GM12891 (cell line): ENCODE measurements around the gene CARF.

Source experiments
- PAX5 ChIP-seq: IDR thresholded peaks from 2 replicates; pipeline ENCODE4 v1.6.1; 2011; ENCODE audit warnings: low read length, moderate library complexity, mild to moderate bottlenecking; ENCODE audit not compliant: insufficient read depth, severe bottlenecking
- POLR2A ChIP-seq: IDR thresholded peaks from 2 replicates; pipeline ENCODE4 v1.6.1; 2011; ENCODE audit warnings: low read depth, low read length, control low read depth
- POLR2AphosphoS5 ChIP-seq: IDR thresholded peaks from 2 replicates; pipeline ENCODE4 v1.6.1; 2011; ENCODE audit warnings: low read depth, low read length, control low read depth
- POU2F2 ChIP-seq: IDR thresholded peaks from 2 replicates; pipeline ENCODE4 v1.6.1; 2011; ENCODE audit warnings: low read depth, mild to moderate bottlenecking, control low read depth, low read length, moderate library complexity
- SPI1 ChIP-seq: IDR thresholded peaks from 2 replicates; pipeline ENCODE4 v1.6.1; 2011; ENCODE audit warnings: low read depth, low read length, control low read depth
- TAF1 ChIP-seq: IDR thresholded peaks from 2 replicates; pipeline ENCODE4 v1.6.1; 2011; ENCODE audit warnings: low read depth, low read length, control low read depth

DNA sequence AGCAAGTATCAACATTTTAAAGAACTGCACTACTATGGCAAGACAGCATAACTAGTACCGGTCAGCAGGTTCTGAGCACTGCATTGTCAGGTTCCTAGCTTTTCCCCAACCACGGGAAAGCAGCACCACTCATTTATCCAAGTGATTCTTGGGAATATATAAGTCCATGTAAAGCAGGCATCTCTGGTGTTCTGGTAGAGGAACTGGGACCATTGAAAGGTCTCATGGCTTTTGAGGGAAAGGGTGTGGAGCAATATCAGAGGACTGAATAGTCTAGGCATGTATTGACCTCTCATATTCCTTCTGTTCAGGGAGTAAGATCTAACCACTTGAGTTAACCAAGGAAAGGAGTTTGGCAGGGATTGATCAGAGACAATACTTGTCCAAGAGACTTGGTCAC lies 34.4 kb upstream of the CARF start:
- no peak for TF ChIP-seq POLR2AphosphoS5
- TF ChIP-seq POLR2A = no peak
- TF ChIP-seq TAF1 = no peak
- TF ChIP-seq POU2F2 = no peak
- no peak for TF ChIP-seq SPI1
- no peak for TF ChIP-seq PAX5
